HG03175 (cell line): ENCODE results near the gene TIAM1.

ENCODE experiments used
- ATAC-seq: cut with Tn5 transposase; IDR thresholded peaks from one replicate; pipeline ENCODE4 v1.9.1; 2021; ENCODE audit warnings: mild to moderate bottlenecking, moderate library complexity; ENCODE audit not compliant: unreplicated experiment

Gene TIAM1

GRCh38 chr21:31145274-31145673 lies 198.8 kb downstream of the TIAM1 start:
- no peak for ATAC-seq

DNA sequence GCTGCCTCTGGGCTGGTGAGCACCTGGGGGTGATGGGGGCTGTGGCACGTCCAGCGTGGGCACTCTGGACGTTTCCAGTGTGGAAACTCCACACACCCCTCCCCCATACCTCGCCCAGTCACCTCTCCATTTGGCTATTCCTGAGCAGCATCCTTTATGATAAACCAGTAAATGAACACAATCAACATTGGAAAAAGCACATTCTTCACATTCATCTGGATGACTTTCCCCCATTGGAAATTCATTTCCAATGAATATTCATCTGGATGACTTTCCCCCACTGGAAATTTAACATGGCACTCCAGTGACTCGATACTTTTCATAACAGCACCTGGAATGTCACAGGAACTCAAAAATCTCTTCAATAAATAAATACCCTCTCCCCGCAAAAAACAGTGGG lies 201.0 kb downstream of the TIAM1 start:
- no peak for ATAC-seq

- no peak for ATAC-seq
These were observed 201.5 kb downstream of the TIAM1 start for GRCh38 chr21:31142600-31142999.

- ATAC-seq: no peak
These were observed 202.6 kb downstream of the TIAM1 start for GRCh38 chr21:31141389-31142000.

DNA sequence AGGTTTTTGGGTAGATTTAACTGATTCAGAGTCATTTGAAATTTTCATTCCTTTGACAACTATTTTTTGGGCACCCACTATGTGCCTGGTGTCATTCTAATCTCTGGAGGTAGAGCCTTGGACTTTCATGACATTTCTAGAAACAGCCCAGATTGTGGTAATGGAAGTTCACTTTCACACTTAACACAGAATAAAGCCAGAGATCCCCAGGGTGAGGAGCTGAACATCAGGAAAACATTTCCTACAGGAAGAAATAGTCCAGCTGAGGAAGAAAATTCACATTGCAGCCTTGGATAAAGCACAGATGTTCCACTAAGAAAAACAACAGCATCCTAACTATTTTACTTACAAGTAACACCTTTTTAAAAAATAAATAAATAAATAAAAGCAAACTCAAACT lies 203.4 kb downstream of the TIAM1 start:
- no peak for ATAC-seq

DNA sequence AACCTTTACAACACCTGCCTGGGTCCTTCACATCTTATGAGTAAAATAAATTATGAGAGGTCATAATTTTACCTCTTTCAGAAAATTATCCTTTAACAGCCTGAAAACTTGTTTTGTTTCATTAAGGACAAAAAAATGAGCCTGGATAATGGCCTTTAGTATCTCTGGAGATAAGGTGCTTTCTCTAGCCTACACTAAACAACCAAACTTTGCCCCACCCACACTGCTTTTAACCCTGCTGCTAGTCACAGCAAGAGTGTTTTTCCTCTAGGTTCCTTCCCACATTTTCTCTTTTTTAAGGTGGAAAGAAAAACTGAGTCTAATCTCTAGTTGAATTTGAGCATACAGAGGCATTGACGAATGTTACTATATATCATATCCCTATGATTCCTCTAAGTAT lies 204.0 kb downstream of the TIAM1 start:
- ATAC-seq: no peak

GRCh38 chr21:31137960-31138359 lies 206.1 kb downstream of the TIAM1 start:
- no peak for ATAC-seq

DNA sequence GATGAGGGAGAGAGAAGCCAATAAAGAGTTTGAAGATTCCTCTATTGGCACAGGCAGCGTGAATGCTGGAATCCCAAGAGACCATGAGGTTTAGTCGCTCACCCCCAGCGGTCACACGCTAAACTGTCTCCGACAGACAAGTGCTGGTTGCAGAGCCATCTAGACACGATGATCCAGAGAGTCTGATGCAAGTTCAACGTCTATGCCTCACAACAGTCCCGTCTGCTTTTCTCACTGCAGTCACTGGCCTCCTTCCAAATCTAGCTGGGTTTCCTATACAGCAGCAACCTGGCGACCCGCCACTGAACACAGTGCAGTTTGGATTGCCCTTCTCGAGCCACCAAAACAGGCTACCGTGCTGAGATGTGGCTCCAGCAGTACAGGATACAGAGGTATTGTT lies 207.2 kb downstream of the TIAM1 start:
- no peak for ATAC-seq

DNA sequence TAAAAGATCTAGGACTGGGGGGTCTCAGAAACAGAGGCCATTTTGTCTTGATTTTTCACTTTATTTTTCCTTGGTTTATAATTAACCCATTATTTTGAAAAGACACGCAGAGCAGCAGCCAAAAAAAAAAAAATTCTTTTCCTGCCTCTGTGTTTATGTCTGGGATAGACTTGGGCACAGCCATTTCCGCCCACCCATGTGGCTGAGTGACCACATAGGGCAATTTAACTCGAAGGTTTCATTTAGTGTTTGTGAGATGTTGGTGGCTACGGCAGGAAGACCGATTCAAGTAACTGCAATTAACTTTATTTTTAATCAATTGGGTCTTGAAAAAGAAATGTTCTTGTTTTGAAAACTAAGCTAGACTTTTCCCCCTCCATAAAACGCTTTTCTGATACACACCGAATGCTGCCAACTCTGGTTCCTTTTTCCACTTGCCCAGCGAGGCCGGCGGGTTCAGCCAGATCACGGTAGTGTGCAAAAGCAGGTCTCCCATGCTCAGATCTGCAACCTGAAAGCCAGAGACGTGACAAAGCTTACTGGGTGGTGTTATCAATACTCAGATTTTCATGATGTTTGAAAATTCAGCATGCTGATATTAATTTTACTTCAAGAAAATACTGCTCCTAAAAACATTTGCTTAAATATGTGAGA lies 208.4 kb downstream of the TIAM1 start:
- no peak for ATAC-seq

- ATAC-seq: no peak
These were observed 210.7 kb downstream of the TIAM1 start for GRCh38 chr21:31133243-31133830.

DNA sequence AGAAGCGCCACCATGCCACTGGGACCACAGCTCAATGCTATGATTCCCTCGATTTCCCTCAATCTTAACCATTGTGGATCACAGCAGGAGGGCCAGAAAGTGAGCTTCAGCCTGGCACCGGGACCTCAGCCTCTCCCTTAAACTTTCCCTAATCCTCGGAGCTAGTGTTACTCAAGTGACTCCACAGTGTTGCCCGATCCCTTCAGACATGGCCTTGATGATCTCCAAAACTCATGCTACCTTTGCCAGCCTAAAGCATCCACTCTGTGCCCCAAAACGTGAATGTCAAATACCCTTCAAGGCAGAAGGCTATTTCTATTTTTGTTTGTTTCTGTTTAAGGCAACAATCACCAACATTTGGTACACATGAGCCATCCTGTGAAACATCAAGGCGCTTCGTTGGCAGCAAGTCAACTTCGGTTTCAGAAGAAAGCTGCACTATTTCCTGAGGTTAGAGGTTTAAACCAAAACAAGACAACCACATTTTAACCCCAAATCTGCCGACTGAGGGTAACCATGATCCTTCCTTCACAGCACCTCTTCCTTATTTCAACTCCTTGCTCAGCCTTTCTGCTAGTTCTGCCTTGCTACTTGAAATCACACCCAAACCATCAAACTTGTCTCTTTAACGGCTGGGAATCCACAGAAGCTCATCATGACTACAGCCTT lies 211.4 kb downstream of the TIAM1 start:
- ATAC-seq: peak; percentile 81

DNA sequence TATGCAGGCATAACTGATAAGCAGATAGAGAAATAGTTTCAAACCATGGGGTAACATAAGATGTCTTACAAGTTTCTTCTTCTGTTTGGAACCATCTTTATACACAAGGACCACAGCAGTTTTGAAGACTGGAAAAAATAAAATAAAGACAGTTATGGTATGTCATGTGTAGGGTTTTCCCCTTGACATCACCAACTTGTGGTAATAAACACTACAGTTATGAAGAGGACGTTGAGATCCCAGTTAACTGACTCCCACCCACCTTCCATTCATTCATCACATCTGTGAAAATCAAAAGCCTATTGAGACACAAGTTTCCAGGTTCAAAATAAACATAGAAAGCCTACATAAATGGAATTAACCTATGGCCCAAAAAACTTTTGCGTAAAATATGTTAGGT lies 213.2 kb downstream of the TIAM1 start:
- no peak for ATAC-seq

DNA sequence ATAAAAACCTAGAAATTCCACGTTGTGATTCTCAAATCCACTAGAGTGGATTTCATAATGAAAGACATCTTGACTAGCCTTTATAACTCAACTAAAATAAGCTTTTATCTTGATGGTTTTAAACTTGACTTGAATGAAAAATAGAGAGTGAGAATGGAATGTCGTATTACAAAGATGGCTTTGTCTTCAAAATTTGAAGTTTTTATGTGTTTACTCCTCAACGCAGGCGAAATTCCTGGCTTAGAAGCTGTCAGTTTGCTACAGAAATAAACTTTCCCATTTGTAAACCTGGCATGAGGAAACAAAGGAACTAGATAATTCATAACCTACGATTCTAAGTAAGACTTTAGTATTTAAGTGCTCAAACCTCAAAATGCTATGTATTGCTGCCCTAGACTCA lies 215.8 kb downstream of the TIAM1 start:
- no peak for ATAC-seq

- ATAC-seq: no peak
These were observed 220.1 kb downstream of the TIAM1 start for GRCh38 chr21:31124010-31124409.

DNA sequence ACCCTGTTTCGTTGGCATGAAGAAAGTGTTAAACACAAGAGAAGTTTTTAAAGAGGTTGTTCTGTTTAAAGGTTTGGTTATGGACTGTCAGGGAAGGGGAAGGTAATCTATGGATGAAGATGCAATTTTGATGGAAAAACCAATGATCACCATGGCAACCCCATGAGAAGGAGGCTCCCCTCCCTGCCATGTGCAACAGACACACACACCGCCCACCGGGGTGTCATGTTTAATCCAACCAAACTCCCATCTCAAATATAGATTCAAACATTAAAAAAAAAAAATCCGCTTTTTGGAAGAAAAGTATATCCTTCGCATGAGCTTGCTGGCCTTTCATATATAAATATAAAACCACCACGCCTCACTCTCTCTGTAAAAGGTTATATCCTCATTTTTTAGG lies 224.9 kb downstream of the TIAM1 start:
- ATAC-seq: no peak

GRCh38 chr21:31117128-31117916 lies 226.7 kb downstream of the TIAM1 start:
- ATAC-seq: no peak

DNA sequence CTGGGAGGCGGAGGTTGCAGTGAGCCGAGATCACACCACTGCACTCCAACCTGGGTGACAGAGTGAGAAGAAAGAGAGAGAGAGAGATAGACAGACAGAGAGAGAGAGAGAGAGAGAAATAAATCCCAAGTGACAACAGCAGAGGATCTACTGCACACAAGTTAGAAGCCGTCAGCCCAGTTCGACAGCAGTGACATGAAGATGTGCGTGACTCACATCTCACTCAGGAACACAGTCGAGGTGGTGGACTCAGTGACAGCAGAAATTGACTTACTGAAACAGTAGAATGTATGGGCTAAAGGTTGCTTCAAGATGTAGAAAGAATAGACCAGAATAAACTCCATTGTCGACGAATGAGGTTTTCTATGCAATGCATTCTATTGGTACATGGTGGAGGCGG lies 228.8 kb downstream of the TIAM1 start:
- ATAC-seq: no peak

DNA sequence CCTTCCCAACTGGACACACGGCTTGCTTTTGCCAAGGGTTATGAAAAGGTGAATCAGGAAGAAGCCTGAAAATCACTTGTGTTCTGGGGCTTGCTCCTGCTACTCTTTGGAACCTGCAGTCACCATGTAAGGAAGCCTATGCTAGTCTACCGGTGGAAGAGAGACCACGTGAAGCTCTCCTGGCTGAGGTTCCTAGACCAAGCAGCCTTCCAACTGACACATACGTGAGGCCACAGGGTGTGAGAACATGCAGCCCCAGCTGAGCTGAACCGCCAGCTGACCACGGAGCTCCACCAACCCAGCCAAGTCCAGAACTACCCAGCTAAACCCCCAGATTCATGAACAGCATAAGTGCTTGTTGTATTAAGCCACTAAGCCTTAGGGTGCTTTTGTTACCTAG lies 233.0 kb downstream of the TIAM1 start:
- no peak for ATAC-seq

DNA sequence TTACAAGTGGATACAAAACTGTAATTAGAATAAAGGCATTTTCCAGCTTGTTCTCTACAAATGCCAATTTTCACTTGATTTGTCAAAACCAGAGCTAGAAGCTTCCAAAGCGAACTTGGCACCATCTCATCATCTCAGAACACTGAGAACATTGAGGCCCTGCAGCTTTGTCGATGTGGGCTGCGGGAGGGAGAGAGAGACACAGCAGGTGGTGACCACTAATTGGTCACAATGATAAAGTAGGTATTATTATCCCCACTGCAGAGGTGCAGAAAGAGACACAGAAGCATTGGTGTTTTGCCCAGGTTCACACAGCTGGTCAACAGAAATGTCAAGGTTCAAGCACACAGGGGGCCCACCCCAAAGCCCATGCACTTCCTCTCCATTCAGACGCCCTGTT lies 233.6 kb downstream of the TIAM1 start:
- ATAC-seq: no peak

- no peak for ATAC-seq
These were observed 236.2 kb downstream of the TIAM1 start for GRCh38 chr21:31107871-31108270.

DNA sequence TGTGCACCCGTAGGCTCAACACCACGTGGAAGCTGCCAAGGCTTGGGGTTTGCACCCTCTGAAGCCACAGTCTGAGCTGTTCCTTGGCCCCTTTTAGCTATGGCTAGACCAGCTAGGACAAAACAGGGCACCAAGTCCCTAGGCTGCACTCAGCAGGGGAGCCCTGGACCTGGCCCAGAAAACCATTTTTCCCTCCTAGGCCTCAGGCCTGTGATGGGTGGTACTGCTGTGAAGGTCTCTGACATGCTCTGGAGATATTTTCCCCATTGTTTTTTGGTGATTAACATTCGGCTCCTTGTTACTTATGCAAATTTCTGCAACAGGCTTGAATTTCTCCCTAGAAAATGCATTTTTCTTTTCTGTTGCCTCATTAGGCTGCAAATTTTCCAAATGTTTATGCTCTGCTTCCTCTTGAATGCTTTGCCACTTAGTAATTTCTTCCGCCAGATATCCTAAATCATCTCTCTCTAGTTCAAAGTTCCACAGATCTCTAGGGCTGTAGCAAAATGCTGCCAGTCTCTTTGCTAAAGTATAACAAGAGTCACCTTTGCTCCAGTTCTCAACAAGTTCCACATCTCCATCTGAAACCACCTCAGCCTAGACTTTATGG lies 236.8 kb downstream of the TIAM1 start:
- no peak for ATAC-seq
